GM21737 (cell line): Measurements from ENCODE around the gene MAPK8IP1.

ENCODE experiments used
- ATAC-seq: cut with Tn5 transposase; IDR thresholded peaks from one replicate; pipeline ENCODE4 v1.9.1; 2021; ENCODE audit warnings: mild to moderate bottlenecking, moderate library complexity; ENCODE audit not compliant: unreplicated experiment

The MAPK8IP1 gene

GRCh38 chr11:45936511-45937054 is 51.1 kb downstream of the MAPK8IP1 start:
- no peak for ATAC-seq

- ATAC-seq = no peak
Measured at GRCh38 chr11:45937916-45938315, 52.5 kb downstream of the MAPK8IP1 start.

- no peak for ATAC-seq
Measured at GRCh38 chr11:45939836-45940235, 54.4 kb downstream of the MAPK8IP1 start.

- no peak for ATAC-seq
Measured at GRCh38 chr11:45941285-45941684, 55.8 kb downstream of the MAPK8IP1 start.

GRCh38 chr11:45942381-45942780 is 56.9 kb downstream of the MAPK8IP1 start:
- ATAC-seq = no peak

- no peak for ATAC-seq
Measured at GRCh38 chr11:45945397-45945999, 60.0 kb downstream of the MAPK8IP1 start.

- no peak for ATAC-seq
Measured at GRCh38 chr11:45947885-45948284, 62.4 kb downstream of the MAPK8IP1 start.

- ATAC-seq = no peak
Measured at GRCh38 chr11:45948356-45948755, 62.9 kb downstream of the MAPK8IP1 start.

- ATAC-seq = no peak
Measured at GRCh38 chr11:45949992-45950407, 64.5 kb downstream of the MAPK8IP1 start.
